Measurements from ENCODE around the gene HENMT1.

DNA sequence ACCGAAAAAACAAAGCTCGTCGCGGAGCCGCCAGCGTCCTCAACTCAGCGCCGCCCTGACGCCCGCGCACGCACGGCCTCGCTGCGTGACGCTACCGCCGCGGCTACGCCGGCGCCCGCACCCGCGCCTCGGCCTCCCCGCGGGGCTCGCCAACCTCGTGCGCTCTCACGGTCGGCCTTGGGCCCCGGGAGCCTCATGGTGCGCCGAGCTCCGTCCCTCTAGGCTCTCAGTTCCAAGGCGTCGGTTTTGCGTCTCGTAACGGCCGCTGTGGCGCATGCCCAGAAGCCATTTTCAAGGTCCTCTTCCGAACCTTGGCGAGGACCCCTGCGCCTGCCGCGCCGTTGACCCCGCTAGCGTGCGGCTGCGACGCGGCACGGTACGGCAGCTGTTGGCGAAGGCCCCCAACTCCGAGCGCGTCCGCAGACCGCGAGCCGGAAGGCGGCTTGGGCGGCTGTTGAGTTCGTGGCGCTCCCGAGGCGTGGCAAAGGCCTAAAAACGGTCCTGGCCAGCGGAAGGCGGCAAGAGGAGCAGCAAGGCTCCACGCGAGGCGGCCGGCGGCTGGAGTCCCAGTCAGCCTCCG lies at the start of gene HENMT1:
- TF ChIP-seq POLR2A (IDR thresholded peaks at IDR 0.05), result peak in 1 of 2 donors; percentile 23
- TF ChIP-seq, protein P1, sequence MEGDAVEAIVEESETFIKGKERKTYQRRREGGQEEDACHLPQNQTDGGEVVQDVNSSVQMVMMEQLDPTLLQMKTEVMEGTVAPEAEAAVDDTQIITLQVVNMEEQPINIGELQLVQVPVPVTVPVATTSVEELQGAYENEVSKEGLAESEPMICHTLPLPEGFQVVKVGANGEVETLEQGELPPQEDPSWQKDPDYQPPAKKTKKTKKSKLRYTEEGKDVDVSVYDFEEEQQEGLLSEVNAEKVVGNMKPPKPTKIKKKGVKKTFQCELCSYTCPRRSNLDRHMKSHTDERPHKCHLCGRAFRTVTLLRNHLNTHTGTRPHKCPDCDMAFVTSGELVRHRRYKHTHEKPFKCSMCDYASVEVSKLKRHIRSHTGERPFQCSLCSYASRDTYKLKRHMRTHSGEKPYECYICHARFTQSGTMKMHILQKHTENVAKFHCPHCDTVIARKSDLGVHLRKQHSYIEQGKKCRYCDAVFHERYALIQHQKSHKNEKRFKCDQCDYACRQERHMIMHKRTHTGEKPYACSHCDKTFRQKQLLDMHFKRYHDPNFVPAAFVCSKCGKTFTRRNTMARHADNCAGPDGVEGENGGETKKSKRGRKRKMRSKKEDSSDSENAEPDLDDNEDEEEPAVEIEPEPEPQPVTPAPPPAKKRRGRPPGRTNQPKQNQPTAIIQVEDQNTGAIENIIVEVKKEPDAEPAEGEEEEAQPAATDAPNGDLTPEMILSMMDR (IDR thresholded peaks at IDR 0.05), result no peak
